HepG2 (cell line): ENCODE measurements around the gene NAP1L1. TPM values are rescaled to one million over a fixed set of nuclear protein-coding genes. Genes with fewer than 3 reads are reported as not detected.

Experiments
- CC2D1A ChIP-seq: sonication (generic); formaldehyde crosslinking; IDR thresholded peaks from 2 replicates; pipeline ENCODE4 v1.8.1; 2023; ENCODE audit warnings: mild to moderate bottlenecking, missing genetic modification reagents
- FOXK1 ChIP-seq: sonication (generic); formaldehyde crosslinking; IDR thresholded peaks from 2 replicates; pipeline ENCODE4 v1.4.0; 2020; ENCODE audit warnings: low read depth, missing genetic modification reagents, borderline replicate concordance
- FUBP1 ChIP-seq: sonication (generic); formaldehyde crosslinking; IDR thresholded peaks from 2 replicates; pipeline ENCODE4 v1.5.1; 2020; ENCODE audit warnings: missing genetic modification reagents, mild to moderate bottlenecking, borderline replicate concordance
- HMGXB4 ChIP-seq, 2 experiments: sonication (generic) in 1 of 2; formaldehyde crosslinking in 1 of 2; IDR thresholded peaks; 2 replicates each; pipeline versions ENCODE4 v1.4.0 to v1.6.1; 2018 to 2020; ENCODE audit warnings: missing genetic modification reagents in 2 of 2, borderline replicate concordance in 1 of 2, low read depth in 1 of 2, mild to moderate bottlenecking in 1 of 2, missing biosample characterization in 1 of 2
- HOMEZ ChIP-seq: IDR thresholded peaks from 2 replicates; pipeline ENCODE4 v1.6.1; 2016; ENCODE audit warnings: low read depth
- KLF15 ChIP-seq: sonication (generic); formaldehyde crosslinking; IDR thresholded peaks from 2 replicates; pipeline ENCODE4 v1.8.1; 2023; ENCODE audit warnings: borderline replicate concordance, mild to moderate bottlenecking, inconsistent platforms, missing genetic modification reagents, mixed read lengths
- MED1 ChIP-seq: sonication (generic); formaldehyde crosslinking; IDR thresholded peaks from 2 replicates; pipeline ENCODE4 v1.4.0; 2020; ENCODE audit warnings: missing genetic modification reagents
- MLLT10 ChIP-seq: sonication (generic); formaldehyde crosslinking; IDR thresholded peaks from 2 replicates; pipeline ENCODE4 v1.4.0; 2020; ENCODE audit warnings: missing genetic modification reagents
- NCOR1 ChIP-seq: fragments of 200-600 bp; sonication (generic); IDR thresholded peaks from 2 replicates; pipeline ENCODE4 v1.7.0; 2017; ENCODE audit warnings: antibody characterized with exemption, low read length, borderline replicate concordance
- NFKBIZ ChIP-seq: IDR thresholded peaks from 2 replicates; pipeline ENCODE4 v1.6.1; 2018; ENCODE audit warnings: missing genetic modification reagents, missing compliant biosample characterization
- PLRG1 ChIP-seq: fragments of 450-650 bp; conservative IDR thresholded peaks from 2 replicates; pipeline ENCODE4 v1.6.1; 2016
- POLR2A ChIP-seq, 2 experiments: IDR thresholded peaks; 2 replicates each; pipeline ENCODE4 v1.6.1; 2011; ENCODE audit warnings: low read depth in 2 of 2, low read length in 2 of 2, mild to moderate bottlenecking in 1 of 2, moderate library complexity in 1 of 2; ENCODE audit not compliant: insufficient read depth in 1 of 2
- PRPF4 ChIP-seq: fragments of 200-400 bp; formaldehyde crosslinking; IDR thresholded peaks from 2 replicates; pipeline ENCODE4 v1.6.1; 2016; ENCODE audit warnings: low read length, low read depth; ENCODE audit not compliant: poor library complexity, severe bottlenecking
- RFX1 ChIP-seq: fragments of 450-650 bp; IDR thresholded peaks from 2 replicates; pipeline ENCODE4 v1.6.1; 2017
- ZFP41 ChIP-seq: sonication (generic); formaldehyde crosslinking; IDR thresholded peaks from 2 replicates; pipeline ENCODE4 v1.4.0; 2020; ENCODE audit warnings: mild to moderate bottlenecking, missing genetic modification reagents, borderline replicate concordance
- ZIK1 ChIP-seq: sonication (generic); formaldehyde crosslinking; IDR thresholded peaks from 2 replicates; pipeline ENCODE4 v1.5.0; 2020; ENCODE audit warnings: mild to moderate bottlenecking, low read depth, missing genetic modification reagents, borderline replicate concordance
- ZNF12 ChIP-seq: sonication (generic); formaldehyde crosslinking; IDR thresholded peaks from 2 replicates; pipeline ENCODE4 v1.5.0; 2020; ENCODE audit warnings: missing genetic modification reagents
- ZNF224 ChIP-seq: sonication (generic); formaldehyde crosslinking; IDR thresholded peaks from 2 replicates; pipeline ENCODE4 v1.5.0; 2020; ENCODE audit warnings: mild to moderate bottlenecking, missing genetic modification reagents
- ZNF350 ChIP-seq: sonication (generic); formaldehyde crosslinking; IDR thresholded peaks from 2 replicates; pipeline ENCODE4 v1.4.0; 2020; ENCODE audit warnings: mild to moderate bottlenecking, low read depth, missing genetic modification reagents, borderline replicate concordance
- ZNF567 ChIP-seq: sonication (generic); formaldehyde crosslinking; IDR thresholded peaks from 2 replicates; pipeline ENCODE4 v1.8.1; 2023; ENCODE audit warnings: mild to moderate bottlenecking, missing genetic modification reagents, borderline replicate concordance
- ZNF607 ChIP-seq: sonication (generic); formaldehyde crosslinking; IDR thresholded peaks from 2 replicates; pipeline ENCODE4 v1.5.1; 2020; ENCODE audit warnings: missing genetic modification reagents, mild to moderate bottlenecking, borderline replicate concordance
- ZNF615 ChIP-seq: sonication (generic); formaldehyde crosslinking; IDR thresholded peaks from 2 replicates; pipeline ENCODE4 v1.5.0; 2020; ENCODE audit warnings: mild to moderate bottlenecking, missing genetic modification reagents, borderline replicate concordance
- polyA plus RNA-seq, 8 experiments: library from polyadenylated mRNA; depleted of rRNA in 3 of 8; stranded (reverse) in 7 of 8; unstranded in 1 of 8; fragments of >200 nt; fragmentation: Illumina TruSeq in 4 of 8; extraction: Trizol in 4 of 8; gene quantifications; 2 replicates each; pipeline versions ENCODE4 v1.2.1 to v1.2.3, GENCODE V29; 2011 to 2016; ENCODE audit warnings: low read depth in 4 of 8, missing spikeins in 1 of 8, mixed read lengths in 1 of 8; ENCODE audit not compliant: insufficient read depth in 1 of 8
- total RNA-seq, 5 experiments: library from RNA; depleted of rRNA; stranded (reverse); fragments of >200 nt; fragmentation: Illumina TruSeq; extraction: Trizol; gene quantifications; 2 replicates each; pipeline ENCODE4 v1.2.3, GENCODE V29; 2016; ENCODE audit warnings: low read depth in 1 of 5
- TF ChIP-seq, protein P1 (sequence below): sonication (generic); IDR thresholded peaks from 2 replicates; pipeline ENCODE4 v1.6.1; 2016; ENCODE audit warnings: low read depth, borderline replicate concordance

NAP1L1 gene
- total and polyA plus RNA-seq, 2 of the 13 experiments (the other 11 are each of a cell fraction or from before 2014, with no cell fraction given): 207 to 309 TPM

DNA sequence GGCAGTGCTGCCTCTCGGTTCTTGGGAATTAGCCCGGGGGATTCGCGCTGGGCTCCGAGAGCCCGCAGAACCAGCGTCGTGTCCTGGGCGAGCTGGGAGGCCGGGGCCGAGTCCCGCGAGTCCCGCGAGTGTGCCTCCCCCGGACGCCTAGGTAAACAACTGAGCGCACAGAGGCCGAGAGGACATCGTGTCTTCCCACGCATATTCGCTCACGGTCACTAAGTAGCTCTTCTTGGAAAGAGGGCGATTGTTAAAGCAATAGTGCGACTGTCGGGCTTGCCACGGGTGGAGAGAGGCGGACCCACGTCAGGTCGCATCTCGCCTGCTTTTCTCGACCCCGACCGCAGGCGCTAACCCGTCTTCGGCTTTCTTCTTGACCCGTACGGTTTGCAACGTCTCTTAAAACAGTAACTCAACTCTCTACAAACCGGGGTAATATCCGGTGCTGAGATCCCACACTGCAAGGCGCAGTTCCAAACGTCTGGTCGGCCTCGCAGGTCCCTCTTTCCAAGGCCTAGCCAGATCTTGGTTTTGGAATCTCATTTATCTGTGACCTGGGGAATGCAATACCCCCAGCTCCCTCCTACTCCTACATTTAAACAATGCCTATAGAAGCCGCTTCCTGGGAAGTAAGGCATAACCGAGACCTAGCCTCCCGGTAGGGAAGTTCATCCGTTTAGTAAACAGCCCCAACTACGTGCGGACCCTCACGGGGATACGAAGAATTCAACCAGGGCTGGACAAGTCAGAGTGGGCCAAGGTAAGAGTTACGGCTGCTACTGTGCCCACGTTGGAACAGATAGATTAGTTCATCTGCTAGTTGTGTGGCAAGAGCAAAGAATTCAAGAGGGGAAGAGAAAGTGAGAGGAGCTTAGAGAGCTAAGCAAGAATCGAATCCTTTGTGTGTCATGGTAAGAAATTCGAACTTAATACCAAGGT is 52.2 kb downstream of the NAP1L1 start (continued):
- peak; percentile 15; the same call in 1 of the 2 replicates for TF ChIP-seq ZFP41 (CRISPR knock-in tag)
- peak in 1 of 2 experiments; percentile 7; a peak in 1 of 4 replicates for TF ChIP-seq HMGXB4 (CRISPR knock-in tag; IDR thresholded peaks at IDR 0.05; ENCODE audit: borderline replicate concordance in 1 of 2, low read depth in 1 of 2)
- no peak for TF ChIP-seq ZNF607
- TF ChIP-seq RFX1: no peak
- TF ChIP-seq, protein P1, sequence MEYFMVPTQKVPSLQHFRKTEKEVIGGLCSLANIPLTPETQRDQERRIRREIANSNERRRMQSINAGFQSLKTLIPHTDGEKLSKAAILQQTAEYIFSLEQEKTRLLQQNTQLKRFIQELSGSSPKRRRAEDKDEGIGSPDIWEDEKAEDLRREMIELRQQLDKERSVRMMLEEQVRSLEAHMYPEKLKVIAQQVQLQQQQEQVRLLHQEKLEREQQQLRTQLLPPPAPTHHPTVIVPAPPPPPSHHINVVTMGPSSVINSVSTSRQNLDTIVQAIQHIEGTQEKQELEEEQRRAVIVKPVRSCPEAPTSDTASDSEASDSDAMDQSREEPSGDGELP: no peak
- TF ChIP-seq PRPF4: no peak
- TF ChIP-seq CC2D1A (CRISPR knock-in tag): no peak
- no peak for TF ChIP-seq ZIK1
- peak; percentile 50; the same call in 1 of the 2 replicates for TF ChIP-seq HOMEZ (CRISPR knock-in tag)
- peak; percentile 90 for TF ChIP-seq MED1 (CRISPR knock-in tag)
- TF ChIP-seq KLF15 (CRISPR knock-in tag): no peak
- TF ChIP-seq PLRG1: no peak
- peak; percentile 54 to 67 for TF ChIP-seq POLR2A (IDR thresholded peaks at IDR 0.05; ENCODE audit: insufficient read depth in 1 of 2, low read depth in 2 of 2, low read length in 2 of 2)
- TF ChIP-seq ZNF350 (CRISPR knock-in tag): peak; percentile 81; the same call in 1 of the 2 replicates
- peak; percentile 13; the same call in 1 of the 2 replicates for TF ChIP-seq ZNF224 (CRISPR knock-in tag)
- TF ChIP-seq ZNF567 (CRISPR knock-in tag): no peak
- 0 out of 2 replicates have a peak, but pooled peaks have one; percentile 10 for TF ChIP-seq ZNF615
- peak; percentile 29; the same call in 1 of the 2 replicates for TF ChIP-seq FOXK1 (CRISPR knock-in tag)
- TF ChIP-seq NFKBIZ (CRISPR knock-in tag): no peak
- peak; percentile 4; the same call in 1 of the 2 replicates for TF ChIP-seq NCOR1
- TF ChIP-seq FUBP1 (CRISPR knock-in tag): no peak
- TF ChIP-seq ZNF12 (CRISPR knock-in tag): no peak
- no peak for TF ChIP-seq MLLT10 (CRISPR knock-in tag)
